ENCODE results near the gene OGT.

DNA sequence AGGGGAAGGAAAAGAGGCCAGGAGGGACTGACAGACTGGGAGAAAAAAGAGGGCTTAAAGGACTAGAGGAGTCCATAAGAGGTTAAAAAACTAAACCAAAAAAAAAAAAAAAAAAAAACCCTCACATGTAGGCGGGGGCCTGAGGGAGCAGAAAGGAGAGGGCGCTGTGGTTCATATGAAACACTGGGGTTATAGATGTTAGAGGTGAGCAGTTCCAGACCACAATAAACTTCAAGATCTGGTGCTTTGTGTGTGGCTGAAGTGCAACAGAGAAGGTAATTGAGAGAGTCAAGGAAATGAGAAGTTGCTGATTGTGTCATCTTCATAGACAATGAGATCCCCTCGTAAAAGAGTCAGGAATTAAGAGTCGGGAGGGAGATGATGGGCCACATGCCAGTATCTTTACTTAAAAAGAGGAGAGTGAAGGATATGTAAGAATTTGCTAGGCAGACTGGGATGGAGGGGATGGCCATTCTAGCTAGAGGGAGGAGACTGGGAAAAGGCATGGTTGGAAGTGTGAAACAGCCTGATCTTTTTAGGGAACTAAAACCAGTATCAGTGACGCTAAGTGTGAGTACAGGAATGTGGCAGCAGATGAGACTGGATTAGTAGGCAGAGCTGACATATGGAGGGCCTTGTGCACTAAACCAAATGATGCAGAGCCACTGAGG lies 18.4 kb upstream of the OGT start:
- TF ChIP-seq POLR2A (IDR thresholded peaks at IDR 0.05; ENCODE audit: low read depth), result no peak
- TF ChIP-seq, protein P1, sequence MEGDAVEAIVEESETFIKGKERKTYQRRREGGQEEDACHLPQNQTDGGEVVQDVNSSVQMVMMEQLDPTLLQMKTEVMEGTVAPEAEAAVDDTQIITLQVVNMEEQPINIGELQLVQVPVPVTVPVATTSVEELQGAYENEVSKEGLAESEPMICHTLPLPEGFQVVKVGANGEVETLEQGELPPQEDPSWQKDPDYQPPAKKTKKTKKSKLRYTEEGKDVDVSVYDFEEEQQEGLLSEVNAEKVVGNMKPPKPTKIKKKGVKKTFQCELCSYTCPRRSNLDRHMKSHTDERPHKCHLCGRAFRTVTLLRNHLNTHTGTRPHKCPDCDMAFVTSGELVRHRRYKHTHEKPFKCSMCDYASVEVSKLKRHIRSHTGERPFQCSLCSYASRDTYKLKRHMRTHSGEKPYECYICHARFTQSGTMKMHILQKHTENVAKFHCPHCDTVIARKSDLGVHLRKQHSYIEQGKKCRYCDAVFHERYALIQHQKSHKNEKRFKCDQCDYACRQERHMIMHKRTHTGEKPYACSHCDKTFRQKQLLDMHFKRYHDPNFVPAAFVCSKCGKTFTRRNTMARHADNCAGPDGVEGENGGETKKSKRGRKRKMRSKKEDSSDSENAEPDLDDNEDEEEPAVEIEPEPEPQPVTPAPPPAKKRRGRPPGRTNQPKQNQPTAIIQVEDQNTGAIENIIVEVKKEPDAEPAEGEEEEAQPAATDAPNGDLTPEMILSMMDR (IDR thresholded peaks at IDR 0.05), result no peak
- TF ChIP-seq POLR2AphosphoS5 (IDR thresholded peaks at IDR 0.05), result no peak
- TF ChIP-seq EP300 (IDR thresholded peaks at IDR 0.05), result no peak
